Measurements from ENCODE around the gene DNER. TPM values are rescaled to one million over a fixed set of nuclear protein-coding genes. Genes with fewer than 3 reads are reported as not detected.

The DNER gene
- total and polyA plus RNA-seq, 2 donors (not counting 1 experiment from before 2014, with no cell fraction given): not detected

- H4K20me1 ChIP-seq (ENCODE audit: control insufficient read depth, insufficient read depth, low read length, poor library complexity, severe bottlenecking): no peaks in the 10 kb centered on the region
- no CpG with 5 or more reads among the region's 1 CpG for WGBS (ENCODE audit: insufficient coverage)
- H3K4me1 ChIP-seq (ENCODE audit: control insufficient read depth in 2 of 2, insufficient read depth in 2 of 2, low read length in 2 of 2): no peaks in the 10 kb centered on the region
- CTCF ChIA-PET: no interaction called here
- POLR2A ChIA-PET: no interaction called here
- no peak overlapping the region for H3K27ac Mint-ChIP-seq
- no peak overlapping the region for H3K27ac ChIP-seq (ENCODE audit: low read length in 2 of 2)
- H3K9ac ChIP-seq (ENCODE audit: low read length): no peak overlapping the region
- H3K9me3 ChIP-seq (ENCODE audit: control extremely low read depth in 1 of 3, control insufficient read depth in 2 of 3, insufficient read depth in 1 of 3, low read length in 2 of 3): no peaks in the 10 kb centered on the region
- no peak overlapping the region for H3K4me3 ChIP-seq (ENCODE audit: control extremely low read depth in 1 of 5, extremely low read depth in 1 of 5, insufficient read depth in 1 of 5, low read depth in 2 of 5, low read length in 4 of 5)
- peaks cover 12% of the 10 kb centered on the region for H3K27me3 Mint-ChIP-seq
- ATAC-seq (ENCODE audit: low read depth) (no peak), DNase-seq (no peak)
- H3K36me3 ChIP-seq (replicated peaks in 1 of 2; ENCODE audit: control extremely low read depth in 1 of 2, control insufficient read depth in 1 of 2, extremely low read depth in 1 of 2, insufficient read depth in 2 of 2, low read length in 1 of 2): no peaks in the 10 kb centered on the region
- no peaks in the 10 kb centered on the region for H3K79me2 ChIP-seq (ENCODE audit: control insufficient read depth, insufficient read depth, low read length)
- no peaks in the 10 kb centered on the region for H3K4me1 Mint-ChIP-seq
- intact Hi-C loops (cut with micrococcal nuclease): no loop called here
- H3K4me2 ChIP-seq (replicated peaks; ENCODE audit: low read depth, low read length, poor library complexity, severe bottlenecking): no peak overlapping the region
- peaks cover 0 to 5% (median 1%) of the 10 kb centered on the region in 4 experiments for H3K27me3 ChIP-seq (replicated peaks in 1 of 4; ENCODE audit: control extremely low read depth in 1 of 4, control insufficient read depth in 3 of 4, insufficient read depth in 4 of 4, low read length in 3 of 4)
- TF ChIP-seq CTCF (IDR thresholded peaks at IDR 0.05): no peak
- TF ChIP-seq EZH2 (IDR thresholded peaks at IDR 0.05; ENCODE audit: borderline replicate concordance, insufficient read depth, low read depth, low read length, poor library complexity, severe bottlenecking): no peak
- no peak overlapping the region for H3K4me3 Mint-ChIP-seq
- no peaks in the 10 kb centered on the region for H3K9me3 Mint-ChIP-seq (ENCODE audit: insufficient read depth)
- no peak overlapping the region for H2AFZ ChIP-seq (ENCODE audit: insufficient read depth, low read depth, low read length, poor library complexity, severe bottlenecking)
Observed at GRCh38 chr2:229653531-229653930, 60.8 kb downstream of the DNER start.

- peaks cover 0 to 5% (median 1%) of the 10 kb centered on the region in 4 experiments for H3K27me3 ChIP-seq (replicated peaks in 1 of 4; ENCODE audit: control extremely low read depth in 1 of 4, control insufficient read depth in 3 of 4, insufficient read depth in 4 of 4, low read length in 3 of 4)
- WGBS (ENCODE audit: insufficient coverage): 94% methylated on average over 2 of the region's 5 CpGs
- CTCF ChIA-PET: no interaction called here
Observed at GRCh38 chr2:229652796-229653195, 61.6 kb downstream of the DNER start.

More at GRCh38 chr2:229652796-229653195, 61.6 kb downstream of the DNER start:
- no peak for ATAC-seq (ENCODE audit: low read depth)
- Mint-ChIP-seq H3K4me3 (no peak overlapping the region), H3K4me1 (no peaks in the 10 kb centered on the region), H3K27me3 (peaks cover 12% of the 10 kb centered on the region), H3K9me3 (ENCODE audit: insufficient read depth) (no peaks in the 10 kb centered on the region), H3K27ac (no peak overlapping the region)
- H3K4me2 ChIP-seq (replicated peaks; ENCODE audit: low read depth, low read length, poor library complexity, severe bottlenecking): no peak overlapping the region
- no peak overlapping the region for H3K9ac ChIP-seq (ENCODE audit: low read length)
- no peaks in the 10 kb centered on the region for H3K79me2 ChIP-seq (ENCODE audit: control insufficient read depth, insufficient read depth, low read length)
- no peak overlapping the region for H3K27ac ChIP-seq (ENCODE audit: low read length in 2 of 2)
- no peaks in the 10 kb centered on the region for H3K9me3 ChIP-seq (ENCODE audit: control extremely low read depth in 1 of 3, control insufficient read depth in 2 of 3, insufficient read depth in 1 of 3, low read length in 2 of 3)
- intact Hi-C loops (cut with micrococcal nuclease): no loop called here
- no peaks in the 10 kb centered on the region for H3K36me3 ChIP-seq (replicated peaks in 1 of 2; ENCODE audit: control extremely low read depth in 1 of 2, control insufficient read depth in 1 of 2, extremely low read depth in 1 of 2, insufficient read depth in 2 of 2, low read length in 1 of 2)
- no peak for DNase-seq
- H2AFZ ChIP-seq (ENCODE audit: insufficient read depth, low read depth, low read length, poor library complexity, severe bottlenecking): no peak overlapping the region
- no peaks in the 10 kb centered on the region for H3K4me1 ChIP-seq (ENCODE audit: control insufficient read depth in 2 of 2, insufficient read depth in 2 of 2, low read length in 2 of 2)
- POLR2A ChIA-PET: no interaction called here
- TF ChIP-seq EZH2 (IDR thresholded peaks at IDR 0.05; ENCODE audit: borderline replicate concordance, insufficient read depth, low read depth, low read length, poor library complexity, severe bottlenecking) (no peak), CTCF (IDR thresholded peaks at IDR 0.05) (no peak)
- H4K20me1 ChIP-seq (ENCODE audit: control insufficient read depth, insufficient read depth, low read length, poor library complexity, severe bottlenecking): no peaks in the 10 kb centered on the region
- H3K4me3 ChIP-seq (ENCODE audit: control extremely low read depth in 1 of 5, extremely low read depth in 1 of 5, insufficient read depth in 1 of 5, low read depth in 2 of 5, low read length in 4 of 5): no peak overlapping the region
